IMR-90 (cell line): ENCODE results near the gene NDFIP2. TPM values are rescaled to one million over a fixed set of nuclear protein-coding genes. Genes with fewer than 3 reads are reported as not detected.
A peak's percentile ranks its signal among the peaks of the same experiment; 100 is the strongest.

Experiments used
- ATAC-seq: fragments of 200-7000 bp; cut with Tn5 transposase; 2 replicates; pipeline ENCODE4 v1.9.1; 2020; ENCODE audit warnings: low read depth, mild to moderate bottlenecking, moderate library complexity
- BruUV-seq: library from RNA; stranded (reverse); fragments of 400-500 nt; replicated peaks from 2 replicates; lab custom pipeline; 2021; lab: Mats Ljungman, UMichigan
- CTCF ChIA-PET: fragments of 300-600 bp; formaldehyde crosslinking; extraction: SDS; loops from one replicate; lab custom pipeline; 2021; ENCODE audit warnings: antibody characterized with exemption; lab: Yijun Ruan, JAX
- POLR2A ChIA-PET: fragments of 300-600 bp; sonication (Branson Sonifier 250); formaldehyde crosslinking; loops from one replicate; lab custom pipeline; 2022; ENCODE audit warnings: antibody characterized with exemption; ENCODE audit not compliant: unreplicated experiment; lab: Charles Lee
- DNase-seq: peaks from one replicate; pipeline ENCODE4 v3.0.0; 2013
- H2AFZ ChIP-seq: replicated peaks from 2 replicates; pipeline ENCODE3; 2013; ENCODE audit warnings: low read length, mild to moderate bottlenecking; ENCODE audit not compliant: poor library complexity
- H2AK5ac ChIP-seq: 2 replicates; pipeline ENCODE4 v1.6.1; 2013; ENCODE audit warnings: low read depth, low read length, inconsistent platforms
- H2AK9ac ChIP-seq: replicated peaks from 2 replicates; pipeline ENCODE3; 2013; ENCODE audit warnings: mild to moderate bottlenecking, low read depth, low read length, moderate library complexity; ENCODE audit not compliant: poor library complexity
- H2BK120ac ChIP-seq: 2 replicates; pipeline ENCODE4 v1.6.1; 2013; ENCODE audit warnings: low read depth, low read length, inconsistent platforms
- H2BK15ac ChIP-seq: 3 replicates; pipeline ENCODE4 v1.6.1; 2013; ENCODE audit warnings: low read depth, low read length, inconsistent platforms
- H2BK20ac ChIP-seq: 2 replicates; pipeline ENCODE4 v1.6.1; 2013; ENCODE audit warnings: low read depth, mild to moderate bottlenecking, inconsistent platforms, low read length, moderate library complexity
- H2BK5ac ChIP-seq: 2 replicates; pipeline ENCODE4 v1.6.1; 2013; ENCODE audit warnings: mild to moderate bottlenecking, low read depth, low read length, inconsistent platforms; ENCODE audit not compliant: poor library complexity, severe bottlenecking
- H3K14ac ChIP-seq: replicated peaks from 2 replicates; pipeline ENCODE4 v1.6.1; 2013; ENCODE audit warnings: low read depth, low read length, inconsistent platforms
- H3K18ac ChIP-seq: 2 replicates; pipeline ENCODE4 v1.6.1; 2013; ENCODE audit warnings: low read depth, low read length, control low read depth
- H3K23ac ChIP-seq: 2 replicates; pipeline ENCODE4 v1.6.1; 2013; ENCODE audit warnings: low read depth, low read length, inconsistent platforms
- H3K27ac ChIP-seq: 2 replicates; pipeline ENCODE4 v1.5.1; 2013; ENCODE audit warnings: mild to moderate bottlenecking, control low read depth, low read length; ENCODE audit not compliant: insufficient read depth
- H3K27me3 ChIP-seq: 2 replicates; pipeline ENCODE4 v1.6.1; 2013; ENCODE audit warnings: low read length; ENCODE audit not compliant: control insufficient read depth, insufficient read depth
- H3K36me3 ChIP-seq: 2 replicates; pipeline ENCODE4 v1.6.1; 2013; ENCODE audit warnings: low read length, mixed read lengths; ENCODE audit not compliant: control insufficient read depth, insufficient read depth
- H3K4ac ChIP-seq: 2 replicates; pipeline ENCODE4 v1.6.1; 2013; ENCODE audit warnings: low read depth, low read length, inconsistent platforms
- H3K4me1 ChIP-seq: 2 replicates; pipeline ENCODE4 v1.6.1; 2013; ENCODE audit warnings: low read length, mixed read lengths; ENCODE audit not compliant: control insufficient read depth, insufficient read depth
- H3K4me2 ChIP-seq: 2 replicates; pipeline ENCODE4 v1.6.1; 2013; ENCODE audit warnings: low read depth, mild to moderate bottlenecking, control low read depth, low read length, moderate library complexity
- H3K4me3 ChIP-seq: 2 replicates; pipeline ENCODE4 v1.5.1; 2013; ENCODE audit warnings: low read depth, mild to moderate bottlenecking, control low read depth, low read length, moderate library complexity; ENCODE audit not compliant: insufficient read depth
- H3K56ac ChIP-seq: 2 replicates; pipeline ENCODE4 v1.6.1; 2013; ENCODE audit warnings: low read length, inconsistent platforms; ENCODE audit not compliant: insufficient read depth; ENCODE audit errors: extremely low read depth
- H3K79me1 ChIP-seq, 2 experiments: 2 replicates each; pipeline ENCODE4 v1.6.1; 2013; ENCODE audit warnings: low read length in 2 of 2, inconsistent platforms in 1 of 2, low read depth in 1 of 2
- H3K9ac ChIP-seq: 2 replicates; pipeline ENCODE4 v1.6.1; 2013; ENCODE audit warnings: low read depth, low read length, control low read depth
- H3K9me1 ChIP-seq: 2 replicates; pipeline ENCODE4 v1.6.1; 2013; ENCODE audit warnings: low read length, inconsistent platforms; ENCODE audit not compliant: insufficient read depth
- H3K9me3 ChIP-seq: 2 replicates; pipeline ENCODE4 v1.6.1; 2013; ENCODE audit warnings: low read length; ENCODE audit not compliant: control insufficient read depth, insufficient read depth
- H4K20me1 ChIP-seq: 2 replicates; pipeline ENCODE4 v1.6.1; 2013; ENCODE audit warnings: low read length, inconsistent platforms; ENCODE audit not compliant: insufficient read depth
- H4K5ac ChIP-seq: 2 replicates; pipeline ENCODE4 v1.6.1; 2013; ENCODE audit warnings: mild to moderate bottlenecking, low read depth, low read length, control low read depth
- H4K8ac ChIP-seq, 2 experiments: 2 replicates each; pipeline ENCODE4 v1.6.1; 2013; ENCODE audit warnings: low read depth in 2 of 2, low read length in 2 of 2, control low read depth in 1 of 2, inconsistent platforms in 1 of 2
- H4K91ac ChIP-seq: 2 replicates; pipeline ENCODE4 v1.6.1; 2013; ENCODE audit warnings: low read depth, low read length, inconsistent platforms; ENCODE audit not compliant: insufficient read depth
- BHLHE40 ChIP-seq: fragments of 150-350 bp; IDR thresholded peaks from 2 replicates; pipeline ENCODE4 v1.6.1; 2016; ENCODE audit warnings: mild to moderate bottlenecking, low read depth, low read length
- CEBPB ChIP-seq: IDR thresholded peaks from 2 replicates; pipeline ENCODE4 v1.6.1; 2012; ENCODE audit warnings: low read depth, low read length, improper control_type of control experiment
- CTCF ChIP-seq: conservative IDR thresholded peaks from 2 replicates; pipeline ENCODE4 v1.5.1; 2012; ENCODE audit warnings: mild to moderate bottlenecking, low read depth, low read length, improper control_type of control experiment
- ELK1 ChIP-seq: fragments of 150-350 bp; IDR thresholded peaks from 2 replicates; pipeline ENCODE4 v1.6.1; 2016; ENCODE audit warnings: low read depth, mild to moderate bottlenecking, low read length, moderate library complexity, borderline replicate concordance
- FOS ChIP-seq: fragments of 150-350 bp; IDR thresholded peaks from 2 replicates; pipeline ENCODE4 v1.6.1; 2016; ENCODE audit warnings: low read depth, low read length
- MAFK ChIP-seq: IDR thresholded peaks from 2 replicates; pipeline ENCODE4 v1.6.1; 2012; ENCODE audit warnings: low read depth, low read length, improper control_type of control experiment
- MAZ ChIP-seq: IDR thresholded peaks from 2 replicates; pipeline ENCODE4 v1.6.1; 2012; ENCODE audit warnings: low read depth, mild to moderate bottlenecking, low read length, improper control_type of control experiment, moderate library complexity, borderline replicate concordance
- MXI1 ChIP-seq: IDR thresholded peaks from 2 replicates; pipeline ENCODE4 v1.6.1; 2012; ENCODE audit warnings: low read depth, mild to moderate bottlenecking, low read length, moderate library complexity, borderline replicate concordance
- POLR2A ChIP-seq: IDR thresholded peaks from 2 replicates; pipeline ENCODE4 v1.6.1; 2012; ENCODE audit warnings: mild to moderate bottlenecking, low read depth, low read length
- RCOR1 ChIP-seq: IDR thresholded peaks from 2 replicates; pipeline ENCODE4 v1.6.1; 2012; ENCODE audit warnings: mild to moderate bottlenecking, low read length, improper control_type of control experiment; ENCODE audit not compliant: insufficient replicate concordance
- RFX5 ChIP-seq: IDR thresholded peaks from 2 replicates; pipeline ENCODE4 v1.8.0; 2012; ENCODE audit warnings: low read depth, mild to moderate bottlenecking, low read length, moderate library complexity
- SMC3 ChIP-seq: fragments of 150-350 bp; IDR thresholded peaks from 2 replicates; pipeline ENCODE4 v1.6.1; 2016; ENCODE audit warnings: low read depth, mild to moderate bottlenecking, antibody characterized with exemption, low read length, moderate library complexity
- USF2 ChIP-seq: fragments of 150-350 bp; IDR thresholded peaks from 2 replicates; pipeline ENCODE4 v1.6.1; 2017; ENCODE audit warnings: mild to moderate bottlenecking, antibody characterized with exemption, low read length, low read depth
- WGBS, 2 experiments: methylation state at CpG; one replicate each; pipeline versions ENCODE4 v1.1.5 to v1.1.7; 2013; ENCODE audit warnings: missing lambda C conversion rate in 2 of 2; ENCODE audit not compliant: insufficient read length in 1 of 2; ENCODE audit errors: extremely low coverage in 2 of 2; 5-methylcytosine and 5-hydroxymethylcytosine counted together
- dilution Hi-C: fragments of 300-500 bp; cut with HindIII; formaldehyde crosslinking; loops from one replicate; pipeline ENCODE4 v1.14.3; 2018; ENCODE audit warnings: low sequenced_read_pairs; ENCODE audit not compliant: unreplicated experiment
- in situ Hi-C: fragments of 300-500 bp; cut with MboI; formaldehyde crosslinking; loops from 3 replicates; pipeline ENCODE4 v1.14.3; 2019; ENCODE audit warnings: low sequenced_read_pairs, inconsistent platforms, mixed read lengths
- intact Hi-C: fragments of 100-400 bp; cut with micrococcal nuclease; formaldehyde crosslinking; loops from 2 replicates; pipeline ENCODE4 v1.10.0; 2022
- polyA plus RNA-seq, 3 experiments: library from polyadenylated mRNA; depleted of rRNA; stranded (reverse); fragments of >200 nt; gene quantifications; 2 replicates each; pipeline ENCODE4 v1.2.3, GENCODE V29; 2012; ENCODE audit warnings: low replicate concordance in 1 of 3
- total RNA-seq: library from RNA; depleted of rRNA; stranded (reverse); fragments of >200 nt; gene quantifications from 2 replicates; pipeline ENCODE4 v1.2.3, GENCODE V29; 2012

NDFIP2 gene
- total and polyA plus RNA-seq, 2 of the 4 experiments (the other 2 are of a cell fraction), result 23.8 to 25.8 TPM

GRCh38 chr13:79457948-79458347 lies 23.0 kb upstream of the NDFIP2 start:
- POLR2A ChIA-PET, result interaction anchor here (0.7 kb wide), 1 partner anchor 25 kb away, joined by 3 read pairs; no protein-coding TSS in a partner anchor
- no peak overlapping the region for H2BK20ac ChIP-seq
- ATAC-seq (peak; percentile 90), DNase-seq (peak; percentile 91)
- no peak overlapping the region for H4K5ac ChIP-seq
- H3K4me3 ChIP-seq, result no peak overlapping the region
- no peak overlapping the region for H4K8ac ChIP-seq
- H3K9me3 ChIP-seq, result no peaks in the 10 kb centered on the region
- H3K23ac ChIP-seq, result no peak overlapping the region
- in situ Hi-C loops (no loop called here), dilution Hi-C loops (no loop called here), intact Hi-C loops (no loop called here)
- no peak overlapping the region for H2BK15ac ChIP-seq
- no peak overlapping the region for H2AFZ ChIP-seq
- no peak overlapping the region for H2AK9ac ChIP-seq
- H3K14ac ChIP-seq, result no peak overlapping the region
- H3K4me2 ChIP-seq, result no peak overlapping the region
- H2BK120ac ChIP-seq, result no peak overlapping the region
- no peak for TF ChIP-seq CTCF
- TF ChIP-seq MXI1, result no peak
- TF ChIP-seq ELK1, result no peak
- TF ChIP-seq POLR2A, result no peak
- TF ChIP-seq USF2, result no peak
- no peak for TF ChIP-seq BHLHE40
- TF ChIP-seq CEBPB, result peak; percentile 71
- peak; percentile 69; the same call in 1 of the 2 replicates for TF ChIP-seq FOS
- TF ChIP-seq MAZ, result no peak
- TF ChIP-seq RFX5, result no peak
- TF ChIP-seq MAFK, result peak; percentile 63
- TF ChIP-seq RCOR1, result no peak
- TF ChIP-seq SMC3, result no peak
- no peak overlapping the region for H2AK5ac ChIP-seq
- H4K91ac ChIP-seq, result no peak overlapping the region
- no peaks in the 10 kb centered on the region for H3K4me1 ChIP-seq
- no peak overlapping the region for H3K18ac ChIP-seq
- H3K4ac ChIP-seq, result no peak overlapping the region
- BruUV-seq, result no TSS peak
- H3K27ac ChIP-seq, result no peak overlapping the region
- no peaks in the 10 kb centered on the region for H3K79me1 ChIP-seq
- no peaks in the 10 kb centered on the region for H3K36me3 ChIP-seq
- no peak overlapping the region for H2BK5ac ChIP-seq
- CTCF ChIA-PET, result no interaction called here
- no peaks in the 10 kb centered on the region for H4K20me1 ChIP-seq
- H3K56ac ChIP-seq, result no peak overlapping the region
- WGBS, 2 experiments, result no CpG with 5 or more reads among the region's 2 CpGs
- H3K9ac ChIP-seq, result no peak overlapping the region
- no peaks in the 10 kb centered on the region for H3K27me3 ChIP-seq
- no peaks in the 10 kb centered on the region for H3K9me1 ChIP-seq
